ENCODE data around the gene ADGRG6. TPM values are rescaled to one million over a fixed set of nuclear protein-coding genes. Genes with fewer than 3 reads are reported as not detected.
A peak's percentile ranks its signal among the peaks of the same experiment; 100 is the strongest.

The ADGRG6 gene
- polyA plus RNA-seq, 1 of the 3 experiments (the other 2 are of a cell fraction) = 61.5 TPM

DNA sequence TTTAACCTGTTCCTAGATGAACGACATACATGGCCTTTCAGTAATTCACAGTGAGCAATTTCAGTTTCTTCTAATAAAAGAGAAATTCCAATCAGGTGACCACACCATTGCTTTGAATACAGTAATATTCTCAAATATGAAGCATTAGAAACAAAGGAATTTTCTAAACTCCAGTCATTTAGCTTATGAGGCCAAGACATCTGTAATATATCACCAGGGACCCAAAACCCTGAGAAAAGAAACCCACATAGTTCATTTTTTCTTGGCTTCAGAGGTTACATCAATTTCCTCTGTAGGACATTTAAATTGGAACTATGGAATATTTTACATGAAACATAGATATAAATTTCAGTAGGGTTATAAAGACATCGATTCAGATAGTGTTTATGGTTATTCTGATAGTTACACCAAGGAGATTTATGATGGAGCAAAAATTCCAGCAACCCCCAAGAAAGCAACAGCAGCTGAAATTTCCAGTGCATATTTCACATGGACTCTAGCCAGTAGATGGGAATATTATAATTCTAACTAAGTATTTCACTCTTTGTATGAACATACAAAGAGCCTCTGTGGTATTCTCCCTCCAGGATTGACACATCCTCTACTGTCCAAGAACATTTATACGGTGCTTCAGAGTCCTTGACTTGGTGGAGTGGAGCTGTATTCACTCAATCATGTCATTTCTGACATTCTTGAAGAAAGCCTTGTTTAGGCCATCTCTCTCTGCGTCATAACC lies 82.9 kb downstream of the ADGRG6 start:
- peak overlapping the region; percentile 88 to 99; a peak in 3 of 4 replicates for H3K27ac ChIP-seq (ENCODE audit: low read depth in 2 of 2, low read length in 1 of 2)
- POLR2A ChIA-PET = no interaction called here
- WGBS (ENCODE audit: low lambda C conversion rate) = 9% methylated on average over 4 of the region's 4 CpGs
- H3F3A ChIP-seq (replicated peaks; ENCODE audit: insufficient read depth) = peaks cover 53% of the 10 kb centered on the region
- CTCF ChIA-PET = no interaction called here
- H3K79me2 ChIP-seq (ENCODE audit: insufficient read depth) = peaks cover 84% of the 10 kb centered on the region
- H2AFZ ChIP-seq (ENCODE audit: low read depth) = peak overlapping the region; percentile 18; the same call in 1 of the 2 replicates
- H3K36me3 ChIP-seq (replicated peaks in 1 of 2; ENCODE audit: control insufficient read depth in 1 of 2, insufficient read depth in 2 of 2, low read length in 1 of 2) = peaks cover 20 to 23% of the 10 kb centered on the region in 2 experiments
- H3K9me3 ChIP-seq = no peaks in the 10 kb centered on the region
- H3K4me2 ChIP-seq = peak overlapping the region; percentile 67; the same call in 1 of the 2 replicates
- no peaks in the 10 kb centered on the region for H4K20me1 ChIP-seq (ENCODE audit: insufficient read depth)
- H3K4me3 ChIP-seq (ENCODE audit: low read depth in 2 of 2, low read length in 1 of 2) = peak overlapping the region in 1 of 2 experiments; percentile 12; a peak in 1 of 4 replicates
- H3K9me2 ChIP-seq = no peaks in the 10 kb centered on the region
- H3K27me3 ChIP-seq (ENCODE audit: insufficient read depth) = no peaks in the 10 kb centered on the region
- DNase-seq = no peak
- peaks cover 0 to 24% of the 10 kb centered on the region in 2 experiments; a peak in 2 of 4 replicates for H3K4me1 ChIP-seq (ENCODE audit: control insufficient read depth in 1 of 2, insufficient read depth in 2 of 2, low read depth in 1 of 2, low read length in 1 of 2)
- peak overlapping the region; percentile 76 for H3K9ac ChIP-seq
- TF ChIP-seq, protein P1, sequence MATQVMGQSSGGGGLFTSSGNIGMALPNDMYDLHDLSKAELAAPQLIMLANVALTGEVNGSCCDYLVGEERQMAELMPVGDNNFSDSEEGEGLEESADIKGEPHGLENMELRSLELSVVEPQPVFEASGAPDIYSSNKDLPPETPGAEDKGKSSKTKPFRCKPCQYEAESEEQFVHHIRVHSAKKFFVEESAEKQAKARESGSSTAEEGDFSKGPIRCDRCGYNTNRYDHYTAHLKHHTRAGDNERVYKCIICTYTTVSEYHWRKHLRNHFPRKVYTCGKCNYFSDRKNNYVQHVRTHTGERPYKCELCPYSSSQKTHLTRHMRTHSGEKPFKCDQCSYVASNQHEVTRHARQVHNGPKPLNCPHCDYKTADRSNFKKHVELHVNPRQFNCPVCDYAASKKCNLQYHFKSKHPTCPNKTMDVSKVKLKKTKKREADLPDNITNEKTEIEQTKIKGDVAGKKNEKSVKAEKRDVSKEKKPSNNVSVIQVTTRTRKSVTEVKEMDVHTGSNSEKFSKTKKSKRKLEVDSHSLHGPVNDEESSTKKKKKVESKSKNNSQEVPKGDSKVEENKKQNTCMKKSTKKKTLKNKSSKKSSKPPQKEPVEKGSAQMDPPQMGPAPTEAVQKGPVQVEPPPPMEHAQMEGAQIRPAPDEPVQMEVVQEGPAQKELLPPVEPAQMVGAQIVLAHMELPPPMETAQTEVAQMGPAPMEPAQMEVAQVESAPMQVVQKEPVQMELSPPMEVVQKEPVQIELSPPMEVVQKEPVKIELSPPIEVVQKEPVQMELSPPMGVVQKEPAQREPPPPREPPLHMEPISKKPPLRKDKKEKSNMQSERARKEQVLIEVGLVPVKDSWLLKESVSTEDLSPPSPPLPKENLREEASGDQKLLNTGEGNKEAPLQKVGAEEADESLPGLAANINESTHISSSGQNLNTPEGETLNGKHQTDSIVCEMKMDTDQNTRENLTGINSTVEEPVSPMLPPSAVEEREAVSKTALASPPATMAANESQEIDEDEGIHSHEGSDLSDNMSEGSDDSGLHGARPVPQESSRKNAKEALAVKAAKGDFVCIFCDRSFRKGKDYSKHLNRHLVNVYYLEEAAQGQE (IDR thresholded peaks at IDR 0.05; ENCODE audit: low read depth, low read length) = no peak
- TF ChIP-seq FOXM1 (IDR thresholded peaks at IDR 0.05; ENCODE audit: low read depth) (no peak), ELF1 (IDR thresholded peaks at IDR 0.05) (no peak), RAD21 (IDR thresholded peaks at IDR 0.05; ENCODE audit: low read length) (no peak), CHD2 (IDR thresholded peaks at IDR 0.05; ENCODE audit: low read length, partially characterized antibody) (no peak), YY1 (IDR thresholded peaks at IDR 0.05; ENCODE audit: low read depth) (no peak), JUND (IDR thresholded peaks at IDR 0.05) (peak; percentile 67), SMC3 (IDR thresholded peaks at IDR 0.05; ENCODE audit: low read depth, low read length) (no peak), RXRA (IDR thresholded peaks at IDR 0.05; ENCODE audit: borderline replicate concordance, low read depth) (peak; percentile 45; the same call in 1 of the 2 replicates), USF2 (IDR thresholded peaks at IDR 0.05; ENCODE audit: borderline replicate concordance, low read depth, low read length) (no peak), NRF1 (IDR thresholded peaks at IDR 0.05; ENCODE audit: low read depth, low read length) (no peak), PBX3 (IDR thresholded peaks at IDR 0.05) (peak; percentile 65), RFX5 (IDR thresholded peaks at IDR 0.05; ENCODE audit: low read length) (no peak), RCOR1 (IDR thresholded peaks at IDR 0.05; ENCODE audit: low read length) (no peak), MEF2A (IDR thresholded peaks at IDR 0.05; ENCODE audit: borderline replicate concordance, low read depth) (peak; percentile 37; the same call in 1 of the 2 replicates), NFIC (IDR thresholded peaks at IDR 0.05; ENCODE audit: borderline replicate concordance) (peak; percentile 65), FOXJ3 (CRISPR knock-in tag; IDR thresholded peaks at IDR 0.05) (no peak), POLR2AphosphoS5 (IDR thresholded peaks at IDR 0.05; ENCODE audit: low read depth, low read length) (peak; percentile 29; the same call in 1 of the 2 replicates), TEAD4 (IDR thresholded peaks at IDR 0.05; ENCODE audit: borderline replicate concordance, insufficient read depth) (peak; percentile 39; the same call in 1 of the 2 replicates)
- TF ChIP-seq, protein P2, sequence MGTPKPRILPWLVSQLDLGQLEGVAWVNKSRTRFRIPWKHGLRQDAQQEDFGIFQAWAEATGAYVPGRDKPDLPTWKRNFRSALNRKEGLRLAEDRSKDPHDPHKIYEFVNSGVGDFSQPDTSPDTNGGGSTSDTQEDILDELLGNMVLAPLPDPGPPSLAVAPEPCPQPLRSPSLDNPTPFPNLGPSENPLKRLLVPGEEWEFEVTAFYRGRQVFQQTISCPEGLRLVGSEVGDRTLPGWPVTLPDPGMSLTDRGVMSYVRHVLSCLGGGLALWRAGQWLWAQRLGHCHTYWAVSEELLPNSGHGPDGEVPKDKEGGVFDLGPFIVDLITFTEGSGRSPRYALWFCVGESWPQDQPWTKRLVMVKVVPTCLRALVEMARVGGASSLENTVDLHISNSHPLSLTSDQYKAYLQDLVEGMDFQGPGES (IDR thresholded peaks at IDR 0.05; ENCODE audit: low read depth, low read length) = no peak
- TF ChIP-seq, protein P3, sequence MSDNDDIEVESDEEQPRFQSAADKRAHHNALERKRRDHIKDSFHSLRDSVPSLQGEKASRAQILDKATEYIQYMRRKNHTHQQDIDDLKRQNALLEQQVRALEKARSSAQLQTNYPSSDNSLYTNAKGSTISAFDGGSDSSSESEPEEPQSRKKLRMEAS (IDR thresholded peaks at IDR 0.05; ENCODE audit: low read depth) = no peak
- TF ChIP-seq, protein P4, sequence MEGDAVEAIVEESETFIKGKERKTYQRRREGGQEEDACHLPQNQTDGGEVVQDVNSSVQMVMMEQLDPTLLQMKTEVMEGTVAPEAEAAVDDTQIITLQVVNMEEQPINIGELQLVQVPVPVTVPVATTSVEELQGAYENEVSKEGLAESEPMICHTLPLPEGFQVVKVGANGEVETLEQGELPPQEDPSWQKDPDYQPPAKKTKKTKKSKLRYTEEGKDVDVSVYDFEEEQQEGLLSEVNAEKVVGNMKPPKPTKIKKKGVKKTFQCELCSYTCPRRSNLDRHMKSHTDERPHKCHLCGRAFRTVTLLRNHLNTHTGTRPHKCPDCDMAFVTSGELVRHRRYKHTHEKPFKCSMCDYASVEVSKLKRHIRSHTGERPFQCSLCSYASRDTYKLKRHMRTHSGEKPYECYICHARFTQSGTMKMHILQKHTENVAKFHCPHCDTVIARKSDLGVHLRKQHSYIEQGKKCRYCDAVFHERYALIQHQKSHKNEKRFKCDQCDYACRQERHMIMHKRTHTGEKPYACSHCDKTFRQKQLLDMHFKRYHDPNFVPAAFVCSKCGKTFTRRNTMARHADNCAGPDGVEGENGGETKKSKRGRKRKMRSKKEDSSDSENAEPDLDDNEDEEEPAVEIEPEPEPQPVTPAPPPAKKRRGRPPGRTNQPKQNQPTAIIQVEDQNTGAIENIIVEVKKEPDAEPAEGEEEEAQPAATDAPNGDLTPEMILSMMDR (IDR thresholded peaks at IDR 0.05) = no peak
